ENCODE results near the gene BEST1.

GRCh38 chr11:61954106-61954850, 4.1 kb downstream of the BEST1 start:
- TF ChIP-seq CTCF (IDR thresholded peaks at IDR 0.05) (no peak), POLR2A (IDR thresholded peaks at IDR 0.05) (no peak)
